ENCODE results near the gene RYR2. TPM values are rescaled to one million over a fixed set of nuclear protein-coding genes. Genes with fewer than 3 reads are reported as not detected.

The RYR2 gene
- total RNA-seq, 4 donors from 2014 or later = 1.2 to 7.0 (median 2.5) TPM

DNA sequence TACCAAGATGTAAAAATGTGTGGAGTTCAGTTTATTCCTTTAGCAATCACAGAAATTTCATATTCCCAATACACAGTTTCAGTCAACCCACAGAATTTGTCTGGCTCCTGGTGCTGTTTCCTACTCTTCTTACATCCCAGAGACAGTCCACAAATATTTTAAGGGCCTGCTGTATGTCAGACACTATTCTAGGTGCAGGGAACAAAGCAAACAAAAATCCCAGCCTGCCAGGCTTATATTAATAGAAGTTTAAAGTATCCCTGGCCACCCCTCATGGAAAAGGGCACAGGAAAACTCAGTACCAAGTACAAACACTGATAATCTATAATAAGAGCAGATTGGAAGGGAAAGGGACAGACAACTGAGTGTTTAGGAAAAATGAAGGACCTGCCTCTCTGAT lies 653.9 kb downstream of the RYR2 start:
- in situ Hi-C loops (cut with MboI; ENCODE audit: low pct_ligation_motif_present in 1 of 4, low pct_unique_long_range_greater_than_20kb in 1 of 4, low sequenced_read_pairs in 3 of 4) (no loop called here), intact Hi-C loops (cut with DNase I; ENCODE audit: low total_unique reads) (no loop called here)
- H3K9me3 ChIP-seq = no peaks in the 10 kb centered on the region
- H3K27ac ChIP-seq = peak overlapping the region in 1 of 4 donors; percentile 22
- no peaks in the 10 kb centered on the region for H3K27me3 ChIP-seq
- no peak for DNase-seq
- TF ChIP-seq POLR2A (IDR thresholded peaks at IDR 0.05) (no peak), POLR2AphosphoS5 (IDR thresholded peaks at IDR 0.05) (no peak), EP300 (IDR thresholded peaks at IDR 0.05; ENCODE audit: low read depth) (no peak)
- TF ChIP-seq, protein P1, sequence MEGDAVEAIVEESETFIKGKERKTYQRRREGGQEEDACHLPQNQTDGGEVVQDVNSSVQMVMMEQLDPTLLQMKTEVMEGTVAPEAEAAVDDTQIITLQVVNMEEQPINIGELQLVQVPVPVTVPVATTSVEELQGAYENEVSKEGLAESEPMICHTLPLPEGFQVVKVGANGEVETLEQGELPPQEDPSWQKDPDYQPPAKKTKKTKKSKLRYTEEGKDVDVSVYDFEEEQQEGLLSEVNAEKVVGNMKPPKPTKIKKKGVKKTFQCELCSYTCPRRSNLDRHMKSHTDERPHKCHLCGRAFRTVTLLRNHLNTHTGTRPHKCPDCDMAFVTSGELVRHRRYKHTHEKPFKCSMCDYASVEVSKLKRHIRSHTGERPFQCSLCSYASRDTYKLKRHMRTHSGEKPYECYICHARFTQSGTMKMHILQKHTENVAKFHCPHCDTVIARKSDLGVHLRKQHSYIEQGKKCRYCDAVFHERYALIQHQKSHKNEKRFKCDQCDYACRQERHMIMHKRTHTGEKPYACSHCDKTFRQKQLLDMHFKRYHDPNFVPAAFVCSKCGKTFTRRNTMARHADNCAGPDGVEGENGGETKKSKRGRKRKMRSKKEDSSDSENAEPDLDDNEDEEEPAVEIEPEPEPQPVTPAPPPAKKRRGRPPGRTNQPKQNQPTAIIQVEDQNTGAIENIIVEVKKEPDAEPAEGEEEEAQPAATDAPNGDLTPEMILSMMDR (IDR thresholded peaks at IDR 0.05) = no peak
- H3K36me3 ChIP-seq = no peaks in the 10 kb centered on the region
- H3K4me3 ChIP-seq = no peak overlapping the region
- H3K4me1 ChIP-seq = no peaks in the 10 kb centered on the region

DNA sequence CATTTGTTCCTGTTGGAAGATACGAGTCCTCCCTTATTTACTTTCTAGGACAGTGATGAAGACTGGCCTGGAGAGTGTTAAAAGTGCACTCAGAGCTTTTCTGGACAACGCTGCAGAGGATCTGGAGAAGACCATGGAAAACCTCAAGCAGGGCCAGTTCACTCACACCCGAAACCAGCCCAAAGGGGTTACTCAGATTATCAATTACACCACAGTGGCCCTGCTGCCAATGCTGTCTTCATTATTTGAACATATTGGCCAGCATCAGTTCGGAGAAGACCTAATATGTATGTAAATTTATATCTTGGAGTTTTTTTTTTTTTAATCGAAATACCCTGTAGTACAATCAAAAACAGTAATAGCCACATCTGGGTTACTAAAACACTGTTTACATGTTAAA lies 658.2 kb downstream of the RYR2 start:
- Histone ChIP-seq H3K27me3 (no peaks in the 10 kb centered on the region), H3K27ac (no peak overlapping the region), H3K4me1 (no peaks in the 10 kb centered on the region), H3K9me3 (no peaks in the 10 kb centered on the region), H3K4me3 (no peak overlapping the region), H3K36me3 (no peaks in the 10 kb centered on the region)
- TF ChIP-seq POLR2AphosphoS5 (IDR thresholded peaks at IDR 0.05) (no peak), POLR2A (IDR thresholded peaks at IDR 0.05) (no peak), EP300 (IDR thresholded peaks at IDR 0.05; ENCODE audit: low read depth) (no peak)
- TF ChIP-seq, protein P1 (IDR thresholded peaks at IDR 0.05) = no peak
- 58 to 66% methylated on average over 5 of the region's 5 CpGs for WGBS, 2 donors (ENCODE audit: low coverage in 1 of 2)
- intact Hi-C loops (cut with DNase I; ENCODE audit: low total_unique reads) (no loop called here), in situ Hi-C loops (cut with MboI; ENCODE audit: low pct_ligation_motif_present in 1 of 4, low pct_unique_long_range_greater_than_20kb in 1 of 4, low sequenced_read_pairs in 3 of 4) (no loop called here)
- DNase-seq = no peak

DNA sequence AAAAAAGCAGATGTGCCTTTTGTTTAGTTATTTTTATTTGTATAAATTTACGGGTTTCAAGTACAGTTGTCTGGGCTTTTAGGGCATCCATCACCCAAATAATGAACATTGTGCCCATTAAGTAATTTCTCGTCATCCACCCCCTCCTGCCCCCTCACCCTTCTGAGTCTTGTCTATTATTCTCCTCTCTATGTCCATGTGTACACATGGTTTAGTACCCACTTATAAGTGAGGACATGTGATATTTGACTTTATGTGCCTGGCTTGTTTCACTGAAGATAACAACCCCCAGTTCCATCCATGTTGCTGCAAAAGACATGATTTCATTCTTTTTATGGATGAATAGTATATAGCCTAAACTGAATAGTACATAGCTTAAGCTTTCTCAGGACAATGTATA lies 659.5 kb downstream of the RYR2 start:
- intact Hi-C loops (cut with DNase I; ENCODE audit: low total_unique reads) (no loop called here), in situ Hi-C loops (cut with MboI; ENCODE audit: low pct_ligation_motif_present in 1 of 4, low pct_unique_long_range_greater_than_20kb in 1 of 4, low sequenced_read_pairs in 3 of 4) (no loop called here)
- no peak for TF ChIP-seq POLR2A (IDR thresholded peaks at IDR 0.05)
- TF ChIP-seq EP300 (IDR thresholded peaks at IDR 0.05; ENCODE audit: low read depth) = no peak
- no peak for TF ChIP-seq POLR2AphosphoS5 (IDR thresholded peaks at IDR 0.05)
- TF ChIP-seq, protein P1 (IDR thresholded peaks at IDR 0.05) = no peak
- no peaks in the 10 kb centered on the region for H3K4me1 ChIP-seq
- no peak overlapping the region for H3K27ac ChIP-seq
- WGBS, 2 donors (ENCODE audit: low coverage in 1 of 2) = 72 to 94% methylated on average over 2 of the region's 2 CpGs
- H3K4me3 ChIP-seq = no peak overlapping the region
- H3K9me3 ChIP-seq = no peaks in the 10 kb centered on the region
- DNase-seq = no peak
- H3K36me3 ChIP-seq = no peaks in the 10 kb centered on the region
- H3K27me3 ChIP-seq = no peaks in the 10 kb centered on the region

DNA sequence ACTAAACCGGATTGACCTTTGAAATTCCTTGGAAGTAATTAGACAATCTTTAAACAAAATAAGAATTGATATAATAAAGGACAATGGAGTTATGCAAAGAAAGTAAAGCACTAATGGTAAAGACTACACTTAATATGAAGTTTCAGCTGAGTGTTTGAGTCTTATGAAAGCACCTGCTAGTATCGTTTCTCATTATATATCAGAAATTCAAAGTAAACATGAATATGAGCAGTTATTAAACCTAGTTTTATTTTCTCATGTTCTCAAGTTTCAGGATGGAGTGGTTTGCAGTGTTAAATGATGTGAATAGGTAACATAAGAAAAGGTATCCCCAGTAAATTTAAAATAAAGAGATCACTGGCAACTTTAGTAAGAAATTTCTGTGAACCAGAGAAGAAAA lies 660.2 kb downstream of the RYR2 start:
- Histone ChIP-seq H3K27ac (no peak overlapping the region), H3K27me3 (no peaks in the 10 kb centered on the region), H3K4me3 (no peak overlapping the region), H3K9me3 (no peaks in the 10 kb centered on the region), H3K36me3 (no peaks in the 10 kb centered on the region), H3K4me1 (no peaks in the 10 kb centered on the region)
- intact Hi-C loops (cut with DNase I; ENCODE audit: low total_unique reads) = no loop called here
- in situ Hi-C loops (cut with MboI; ENCODE audit: low pct_ligation_motif_present in 1 of 4, low pct_unique_long_range_greater_than_20kb in 1 of 4, low sequenced_read_pairs in 3 of 4) = no loop called here
- 33 to 46% methylated on average over 2 of the region's 2 CpGs for WGBS, 2 donors (ENCODE audit: low coverage in 1 of 2)
- DNase-seq = no peak
- TF ChIP-seq EP300 (IDR thresholded peaks at IDR 0.05; ENCODE audit: low read depth) = no peak
- TF ChIP-seq, protein P1 (IDR thresholded peaks at IDR 0.05) = no peak
- no peak for TF ChIP-seq POLR2A (IDR thresholded peaks at IDR 0.05)
- no peak for TF ChIP-seq POLR2AphosphoS5 (IDR thresholded peaks at IDR 0.05)
